MM.1S (cell line): ENCODE data around the gene CCDC14.
"Not testable (repeated sequence)": the region's sequence is repeated elsewhere in the genome, so short reads cannot be mapped to it uniquely, and the experiment has no call there.

ENCODE experiments used
- DNase-seq: peaks from one replicate; pipeline ENCODE4 v3.0.0-alpha.2; 2015
- H2AFZ ChIP-seq: fragments of 300-600 bp; sonication (generic); 2 replicates; pipeline ENCODE4 v1.6.0; 2016; ENCODE audit warnings: antibody characterized with exemption, low read length
- H3F3A ChIP-seq: fragments of 300-600 bp; sonication (generic); 2 replicates; pipeline ENCODE4 v1.6.1; 2016; ENCODE audit warnings: mild to moderate bottlenecking, antibody characterized with exemption, low read length, moderate library complexity, mixed read lengths; ENCODE audit not compliant: insufficient read depth
- H3K27ac ChIP-seq: fragments of 300-600 bp; sonication (generic); 2 replicates; pipeline ENCODE4 v1.5.1; 2016; ENCODE audit warnings: mild to moderate bottlenecking, low read length
- H3K27me3 ChIP-seq: fragments of 300-600 bp; sonication (generic); replicated peaks from 2 replicates; pipeline ENCODE4 v1.6.0; 2016; ENCODE audit warnings: low read length; ENCODE audit not compliant: insufficient read depth
- H3K36me3 ChIP-seq: fragments of 300-600 bp; sonication (generic); replicated peaks from 2 replicates; pipeline ENCODE4 v1.6.1; 2016; ENCODE audit warnings: mild to moderate bottlenecking, low read length, mixed read lengths; ENCODE audit not compliant: insufficient read depth
- H3K4me1 ChIP-seq: fragments of 300-600 bp; sonication (generic); 2 replicates; pipeline ENCODE4 v1.6.1; 2016; ENCODE audit warnings: low read length, mixed read lengths
- H3K4me2 ChIP-seq: fragments of 300-600 bp; sonication (generic); 2 replicates; pipeline ENCODE4 v1.6.0; 2016; ENCODE audit warnings: low read depth, low read length
- H3K4me3 ChIP-seq: fragments of 300-600 bp; sonication (generic); 2 replicates; pipeline ENCODE4 v1.5.1; 2016; ENCODE audit warnings: low read length, mixed read lengths
- H3K79me2 ChIP-seq: fragments of 300-600 bp; sonication (generic); 2 replicates; pipeline ENCODE4 v1.6.1; 2016; ENCODE audit warnings: mixed run types, low read length, mixed read lengths
- H3K9ac ChIP-seq: fragments of 300-600 bp; sonication (generic); 2 replicates; pipeline ENCODE4 v1.6.1; 2016; ENCODE audit warnings: low read length, mixed read lengths
- H3K9me2 ChIP-seq: fragments of 300-600 bp; sonication (generic); replicated peaks from 2 replicates; pipeline ENCODE4 v1.6.1; 2016; ENCODE audit warnings: mild to moderate bottlenecking, low read length, mixed read lengths; ENCODE audit not compliant: insufficient read depth
- H3K9me3 ChIP-seq: fragments of 300-600 bp; sonication (generic); replicated peaks from 2 replicates; pipeline ENCODE4 v1.6.1; 2016; ENCODE audit warnings: mild to moderate bottlenecking, low read length, mixed read lengths; ENCODE audit not compliant: insufficient read depth
- H4K20me1 ChIP-seq: fragments of 300-600 bp; sonication (generic); 2 replicates; pipeline ENCODE4 v1.6.1; 2016; ENCODE audit warnings: mild to moderate bottlenecking, low read length, moderate library complexity, mixed read lengths; ENCODE audit not compliant: insufficient read depth
- EZH2 ChIP-seq: fragments of 300-600 bp; sonication (generic); optimal IDR thresholded peaks from 2 replicates; pipeline ENCODE3; 2017; ENCODE audit warnings: low read depth, mild to moderate bottlenecking, antibody characterized with exemption, low read length, mixed read lengths
- TF ChIP-seq, protein P1 (sequence below): fragments of 300-600 bp; sonication (generic); IDR thresholded peaks from 2 replicates; pipeline ENCODE4 v1.5.1; 2016; ENCODE audit warnings: antibody characterized with exemption, low read length, mixed read lengths

CCDC14 gene

DNA sequence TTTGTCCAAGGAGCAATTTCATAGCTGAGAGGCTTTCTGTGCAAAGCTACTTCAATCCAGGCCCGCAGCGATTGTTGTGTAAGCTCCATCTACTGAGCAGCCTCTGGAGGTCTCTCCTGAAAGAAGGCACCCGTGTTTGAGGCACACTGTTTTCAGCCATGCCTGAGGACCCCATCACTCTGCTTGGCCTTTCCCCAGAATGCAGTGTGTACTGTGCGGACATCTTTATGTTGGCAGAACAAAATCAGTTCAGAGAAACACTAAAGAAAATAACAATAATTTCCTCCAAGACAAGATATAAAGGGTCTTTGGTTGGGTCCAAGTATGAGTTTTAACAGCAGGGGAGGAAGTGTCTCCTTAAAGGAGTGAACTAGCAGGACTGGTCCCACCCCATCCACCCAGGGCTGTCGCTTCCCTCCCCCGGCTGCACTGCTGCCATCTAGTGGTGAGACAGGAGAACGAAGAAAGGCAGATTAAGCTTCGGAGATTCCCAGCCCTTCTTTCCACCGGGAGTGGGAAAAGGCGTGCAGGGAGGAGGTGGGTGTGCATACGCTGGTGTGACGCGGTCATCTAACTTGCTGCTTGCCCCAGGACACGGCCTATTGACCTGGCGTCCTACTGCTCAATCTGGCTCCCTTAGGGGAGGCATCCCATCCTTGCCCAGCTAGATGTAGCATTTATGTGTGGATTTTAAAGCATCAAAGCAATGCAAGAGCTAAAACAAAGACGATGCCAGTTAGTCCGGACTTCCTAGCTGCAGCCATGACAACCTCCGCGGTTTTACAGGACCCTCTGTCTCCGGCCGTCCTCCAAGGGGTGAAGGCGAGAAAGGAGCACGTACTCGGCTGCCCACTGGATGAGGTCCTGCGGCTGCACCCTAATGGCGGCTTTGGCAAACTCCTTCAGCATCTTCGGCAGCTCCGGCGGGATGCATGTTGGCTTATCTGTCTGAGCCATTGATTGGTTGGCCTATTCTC, 18.8 kb upstream of the CCDC14 start:
- not testable (repeated sequence) for H3F3A ChIP-seq, H3K9me3 ChIP-seq, H3K4me1 ChIP-seq, H3K27me3 ChIP-seq, H3K27ac ChIP-seq, H2AFZ ChIP-seq, H3K9ac ChIP-seq, H3K79me2 ChIP-seq, H3K36me3 ChIP-seq, H4K20me1 ChIP-seq, H3K9me2 ChIP-seq, DNase-seq
- Histone ChIP-seq H3K4me3 (0 out of 2 replicates have a peak overlapping the region, but pooled peaks have one; percentile 29), H3K4me2 (peak overlapping the region; percentile 73)
- TF ChIP-seq, protein P1, sequence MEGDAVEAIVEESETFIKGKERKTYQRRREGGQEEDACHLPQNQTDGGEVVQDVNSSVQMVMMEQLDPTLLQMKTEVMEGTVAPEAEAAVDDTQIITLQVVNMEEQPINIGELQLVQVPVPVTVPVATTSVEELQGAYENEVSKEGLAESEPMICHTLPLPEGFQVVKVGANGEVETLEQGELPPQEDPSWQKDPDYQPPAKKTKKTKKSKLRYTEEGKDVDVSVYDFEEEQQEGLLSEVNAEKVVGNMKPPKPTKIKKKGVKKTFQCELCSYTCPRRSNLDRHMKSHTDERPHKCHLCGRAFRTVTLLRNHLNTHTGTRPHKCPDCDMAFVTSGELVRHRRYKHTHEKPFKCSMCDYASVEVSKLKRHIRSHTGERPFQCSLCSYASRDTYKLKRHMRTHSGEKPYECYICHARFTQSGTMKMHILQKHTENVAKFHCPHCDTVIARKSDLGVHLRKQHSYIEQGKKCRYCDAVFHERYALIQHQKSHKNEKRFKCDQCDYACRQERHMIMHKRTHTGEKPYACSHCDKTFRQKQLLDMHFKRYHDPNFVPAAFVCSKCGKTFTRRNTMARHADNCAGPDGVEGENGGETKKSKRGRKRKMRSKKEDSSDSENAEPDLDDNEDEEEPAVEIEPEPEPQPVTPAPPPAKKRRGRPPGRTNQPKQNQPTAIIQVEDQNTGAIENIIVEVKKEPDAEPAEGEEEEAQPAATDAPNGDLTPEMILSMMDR, result peak; percentile 62

DNA sequence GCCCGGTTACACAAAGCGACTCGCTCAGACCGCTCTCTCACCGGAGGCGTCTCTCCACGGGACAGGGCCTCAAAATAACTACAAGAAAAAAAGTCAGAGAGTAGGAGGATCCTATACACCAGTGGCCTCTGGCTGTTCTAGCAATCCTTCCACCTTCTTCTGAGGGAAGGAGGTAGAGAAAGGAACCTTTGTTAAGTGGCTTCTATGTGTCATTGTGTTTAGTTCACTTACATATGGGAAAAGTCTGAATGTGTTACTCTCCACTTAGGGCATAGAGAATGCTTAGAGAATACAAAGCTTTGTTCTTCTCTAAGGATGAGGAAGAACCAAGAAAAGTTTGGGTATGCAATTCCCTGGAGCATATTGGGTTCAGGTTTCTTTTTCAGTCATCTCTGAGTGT, 15.9 kb upstream of the CCDC14 start:
- H4K20me1 ChIP-seq, H3F3A ChIP-seq, H3K9me3 ChIP-seq, H3K36me3 ChIP-seq, H2AFZ ChIP-seq, H3K4me3 ChIP-seq, H3K9me2 ChIP-seq, H3K9ac ChIP-seq, H3K4me1 ChIP-seq, H3K27me3 ChIP-seq, DNase-seq, H3K4me2 ChIP-seq, H3K27ac ChIP-seq, H3K79me2 ChIP-seq: not testable (repeated sequence)

DNA sequence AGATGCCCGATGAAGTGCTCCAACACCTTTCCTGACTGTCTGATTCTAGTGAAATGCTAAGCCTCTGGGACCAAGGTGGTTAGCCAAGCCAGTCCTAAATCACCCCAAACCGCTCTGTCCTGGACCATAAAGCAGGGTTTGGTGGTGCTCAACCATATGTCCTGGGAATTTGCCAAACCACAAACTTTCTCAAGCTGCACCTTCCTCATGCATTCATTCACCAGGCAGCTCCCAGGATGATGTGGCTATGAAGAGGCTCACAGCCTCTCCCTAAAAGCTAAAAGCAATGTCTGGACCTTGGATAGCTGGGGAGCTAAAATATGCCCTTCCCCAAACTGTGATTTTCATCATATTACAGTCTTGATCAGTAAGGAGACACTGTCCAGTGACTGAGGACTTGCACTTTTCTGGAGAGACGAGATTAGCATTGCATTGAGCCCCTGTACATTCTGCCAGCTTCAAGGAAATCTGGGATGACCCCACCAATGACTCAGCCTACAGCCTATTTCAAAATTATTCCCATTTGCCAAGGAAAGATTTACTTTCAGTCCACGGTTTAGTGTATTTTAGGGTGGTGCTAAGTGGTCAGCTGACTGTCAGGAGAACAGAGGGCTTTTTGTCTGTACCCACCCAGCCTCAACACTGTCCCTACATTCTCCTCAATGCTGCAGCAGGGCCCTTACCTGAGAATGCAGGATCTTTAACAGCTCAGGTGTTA, 15.3 kb upstream of the CCDC14 start:
- not testable (repeated sequence) for H3K4me1 ChIP-seq, H3K4me3 ChIP-seq, H3K27ac ChIP-seq, H3K9ac ChIP-seq, H3K27me3 ChIP-seq, DNase-seq, H3K4me2 ChIP-seq, H3F3A ChIP-seq, H2AFZ ChIP-seq, H3K9me3 ChIP-seq, H3K79me2 ChIP-seq, H3K36me3 ChIP-seq, H3K9me2 ChIP-seq, H4K20me1 ChIP-seq

DNA sequence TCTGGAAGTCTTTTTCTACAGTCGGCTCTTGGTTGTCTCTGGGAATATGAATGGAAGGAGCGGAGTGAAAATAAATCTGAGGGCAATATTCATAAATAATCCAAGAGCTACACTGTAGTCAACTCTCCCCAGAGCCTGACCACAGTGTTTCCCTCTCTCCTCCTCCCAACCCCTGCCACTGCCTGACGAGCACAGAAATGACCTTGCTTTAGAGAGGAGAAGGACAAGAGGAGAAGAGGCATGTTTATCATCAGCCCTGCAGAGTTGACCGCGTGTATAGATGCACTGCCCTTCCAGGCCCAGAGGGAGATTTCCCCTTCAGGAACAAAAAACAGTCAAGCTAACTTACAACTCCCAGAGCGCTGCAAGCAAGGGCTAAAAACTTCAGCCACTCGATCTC, 14.0 kb upstream of the CCDC14 start:
- H3K9me2 ChIP-seq, H3K4me2 ChIP-seq, H3F3A ChIP-seq, DNase-seq, H3K79me2 ChIP-seq, H3K27me3 ChIP-seq, H3K4me3 ChIP-seq, H4K20me1 ChIP-seq, H3K9me3 ChIP-seq, H2AFZ ChIP-seq, H3K36me3 ChIP-seq, H3K27ac ChIP-seq, H3K9ac ChIP-seq, H3K4me1 ChIP-seq: not testable (repeated sequence)

DNA sequence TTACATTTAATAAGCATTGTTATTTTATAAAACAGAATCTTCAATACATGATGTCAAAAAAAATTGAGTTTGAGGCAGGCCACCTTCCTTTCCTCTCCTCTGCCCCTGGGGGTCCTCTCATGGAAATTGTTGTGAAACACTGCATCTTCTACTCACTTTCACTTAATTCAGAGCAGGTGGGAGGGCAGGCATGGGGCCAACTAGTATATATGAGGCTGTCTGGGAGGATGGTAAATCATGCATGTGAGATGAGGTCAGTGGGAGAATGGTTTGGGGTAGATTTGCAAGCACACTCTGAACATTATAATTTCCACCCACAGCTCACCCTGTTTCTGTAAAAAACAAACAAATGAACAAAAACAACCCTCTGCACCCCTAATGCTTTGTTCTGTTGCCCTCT, 10.4 kb upstream of the CCDC14 start:
- TF ChIP-seq, protein P1, result no peak
- no peak for TF ChIP-seq EZH2
- no peak for DNase-seq
- H3K36me3 ChIP-seq, result no peaks in the 10 kb centered on the region

DNA sequence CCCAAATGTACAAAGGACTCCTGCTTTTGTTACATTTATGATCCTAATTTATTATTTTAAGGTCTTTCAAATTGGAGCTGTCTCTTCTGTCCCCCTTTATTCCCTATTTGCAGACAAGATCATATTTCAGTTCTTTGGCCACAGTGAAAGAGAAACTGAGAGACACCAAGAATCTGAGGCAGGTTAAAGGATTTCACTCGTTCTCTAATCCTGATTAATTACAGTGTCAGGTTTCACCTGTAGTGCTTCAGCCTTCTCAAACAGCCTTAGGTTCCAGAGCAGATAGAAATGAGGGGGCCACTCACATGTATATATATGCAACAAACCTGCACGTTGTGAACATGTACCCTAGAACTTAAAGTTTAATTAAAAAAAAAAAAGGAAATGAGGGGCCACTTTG, 6.2 kb upstream of the CCDC14 start:
- peak overlapping the region; percentile 60; the same call in 1 of the 2 replicates for H3K4me2 ChIP-seq
- not testable (repeated sequence) for H3K4me1 ChIP-seq, H3K9ac ChIP-seq, H3K79me2 ChIP-seq, H3K9me3 ChIP-seq, H4K20me1 ChIP-seq, H3K27ac ChIP-seq, H3K4me3 ChIP-seq, H3K36me3 ChIP-seq, H3K9me2 ChIP-seq, H3K27me3 ChIP-seq, H2AFZ ChIP-seq, H3F3A ChIP-seq
- DNase-seq, result peak; percentile 40

More for the DNA sequence above, 10.4 kb upstream of the CCDC14 start:
- Histone ChIP-seq H2AFZ (no peak overlapping the region), H3K27ac (no peak overlapping the region), H3K79me2 (no peaks in the 10 kb centered on the region), H4K20me1 (no peaks in the 10 kb centered on the region), H3K9me3 (no peaks in the 10 kb centered on the region), H3K9me2 (no peaks in the 10 kb centered on the region), H3K4me1 (peaks cover 8% of the 10 kb centered on the region; the same call in 1 of the 2 replicates), H3K27me3 (no peaks in the 10 kb centered on the region), H3K9ac (no peak overlapping the region), H3K4me2 (no peak overlapping the region), H3F3A (peaks cover 8% of the 10 kb centered on the region; the same call in 1 of the 2 replicates), H3K4me3 (no peak overlapping the region)
